CD4-positive, alpha-beta T cell (primary cell): ENCODE results near the gene RRP1B. TPM values are rescaled to one million over a fixed set of nuclear protein-coding genes. Genes with fewer than 3 reads are reported as not detected.

Experiments used
- ATAC-seq: fragments of 200-7000 bp; cut with Tn5 transposase; one replicate; pipeline ENCODE4 v1.10.0; 2022; ENCODE audit warnings: mild to moderate bottlenecking; ENCODE audit not compliant: poor library complexity
- CTCF ChIA-PET: fragments of 350-600 bp; sonication (Branson Sonifier 250); formaldehyde crosslinking; loops from one replicate; lab custom pipeline; 2021; ENCODE audit warnings: antibody characterized with exemption, inconsistent platforms; lab: Charles Lee
- POLR2A ChIA-PET: fragments of 350-600 bp; sonication (Branson Sonifier 250); formaldehyde crosslinking; loops from one replicate; lab custom pipeline; 2021; ENCODE audit warnings: antibody characterized with exemption, inconsistent platforms; lab: Charles Lee
- DNase-seq, 14 experiments: peaks; one replicate each; pipeline ENCODE4 v3.0.0-alpha.2; 2013 to 2020; ENCODE audit warnings: mixed read lengths in 2 of 14
- H3K27ac ChIP-seq, 2 donors: one replicate each; pipeline versions ENCODE4 v1.5.1 to v1.7.0; 2013; ENCODE audit warnings: low read length in 2 of 2, low read depth in 1 of 2, mild to moderate bottlenecking in 1 of 2
- H3K27me3 ChIP-seq, 2 experiments: 1 replicate in 1 of 2; 2 replicates in 1 of 2; pipeline versions ENCODE4 v1.6.1 to v1.7.0; 2013; ENCODE audit warnings: low read length in 2 of 2, control low read depth in 1 of 2, mild to moderate bottlenecking in 1 of 2, moderate library complexity in 1 of 2; ENCODE audit not compliant: insufficient read depth in 2 of 2, control insufficient read depth in 1 of 2
- H3K36me3 ChIP-seq: one replicate; pipeline ENCODE4 v1.6.1; 2013; ENCODE audit warnings: low read length, control low read depth; ENCODE audit not compliant: insufficient read depth
- H3K4me1 ChIP-seq: one replicate; pipeline ENCODE4 v1.6.1; 2013; ENCODE audit warnings: low read length, control low read depth; ENCODE audit not compliant: insufficient read depth
- H3K4me3 ChIP-seq: one replicate; pipeline ENCODE4 v1.5.1; 2013; ENCODE audit warnings: mild to moderate bottlenecking, low read length, moderate library complexity
- H3K9me3 ChIP-seq, 2 experiments: 1 replicate in 1 of 2; 2 replicates in 1 of 2; pipeline versions ENCODE4 v1.6.1 to v1.7.0; 2013; ENCODE audit warnings: low read length in 2 of 2, mild to moderate bottlenecking in 2 of 2, control low read depth in 1 of 2, moderate library complexity in 1 of 2; ENCODE audit not compliant: control insufficient read depth in 1 of 2, insufficient read depth in 1 of 2
- H3K27ac Mint-ChIP-seq: one replicate; pipeline ENCODE4 v1.8.0; 2020; ENCODE audit warnings: mixed read lengths
- H3K27me3 Mint-ChIP-seq: one replicate; pipeline ENCODE4 v1.8.0; 2021; ENCODE audit warnings: mixed read lengths
- H3K36me3 Mint-ChIP-seq: one replicate; pipeline ENCODE4 v1.8.0; 2021; ENCODE audit warnings: low read depth, mixed read lengths
- H3K4me1 Mint-ChIP-seq: one replicate; pipeline ENCODE4 v1.8.0; 2021; ENCODE audit warnings: low read depth, mixed read lengths
- H3K4me3 Mint-ChIP-seq: one replicate; pipeline ENCODE4 v1.8.0; 2020; ENCODE audit warnings: mild to moderate bottlenecking, mixed read lengths
- H3K9me3 Mint-ChIP-seq: one replicate; pipeline ENCODE4 v1.8.0; 2020; ENCODE audit warnings: mixed read lengths
- CTCF ChIP-seq: fragments of 200-600 bp; IDR thresholded peaks from one replicate; pipeline ENCODE4 v1.8.0; 2022; ENCODE audit warnings: antibody characterized with exemption, mild to moderate bottlenecking
- intact Hi-C, 2 experiments: fragments of 100-400 bp; cut with DNase I in 1 of 2; cut with micrococcal nuclease in 1 of 2; formaldehyde crosslinking; loops; one replicate each; pipeline versions ENCODE4 v1.15.1 to v1.9.0; 2023 to 2025; cut with DNase I, micrococcal nuclease
- total RNA-seq, 174 experiments: library from RNA in 2 of 174; stranded (reverse) in 2 of 174; gene quantifications; one replicate each; pipeline ENCODE4 v1.2.3 and lab custom pipeline; 2021 to 2026

RRP1B gene
- total RNA-seq, 2 experiments from 2014 or later: 18.6 to 19.2 TPM

DNA sequence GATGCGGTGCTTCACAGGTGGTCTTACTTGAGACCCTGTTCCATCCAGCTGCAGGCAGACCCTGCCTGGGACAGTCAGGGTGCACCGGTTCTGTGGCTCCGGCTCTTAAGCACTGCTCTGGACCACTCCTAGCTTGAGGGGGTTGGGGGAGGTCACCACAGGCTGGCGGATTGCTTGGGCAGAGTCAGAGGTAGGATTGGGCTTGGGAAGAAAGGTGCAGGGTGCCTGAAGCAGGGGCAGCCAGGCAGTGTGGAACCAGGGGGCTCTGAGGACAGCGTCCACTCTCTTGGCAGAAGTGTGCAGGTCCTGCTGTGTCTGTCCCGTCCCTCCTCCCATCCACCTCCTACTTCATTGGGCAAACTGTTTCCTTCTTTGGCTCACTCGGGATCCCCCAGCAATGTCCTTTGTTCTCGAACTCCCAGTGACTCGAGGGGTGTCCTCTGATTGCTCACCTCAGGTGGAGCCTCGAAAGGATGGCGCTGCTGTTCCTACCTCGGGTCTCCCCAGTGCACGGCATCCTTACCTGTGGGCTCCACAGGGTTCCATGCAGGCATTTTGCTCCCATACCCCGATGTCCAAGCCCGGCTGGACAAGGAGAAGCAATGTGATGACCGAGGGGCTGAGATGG, 61.3 kb downstream of the RRP1B start:
- Mint-ChIP-seq H3K9me3 (no peaks in the 10 kb centered on the region), H3K27ac (peak overlapping the region; percentile 71), H3K4me3 (peak overlapping the region; percentile 84), H3K4me1 (peaks cover 31% of the 10 kb centered on the region), H3K27me3 (no peaks in the 10 kb centered on the region), H3K36me3 (peaks cover 3% of the 10 kb centered on the region)
- Histone ChIP-seq H3K27me3 (no peaks in the 10 kb centered on the region), H3K4me1 (peaks cover 43% of the 10 kb centered on the region), H3K9me3 (no peaks in the 10 kb centered on the region), H3K36me3 (peaks cover 13% of the 10 kb centered on the region), H3K4me3 (peak overlapping the region; percentile 94), H3K27ac (no peak overlapping the region)
- no peak for DNase-seq
- ChIA-PET POLR2A (interaction anchor here (0.6 to 2.1 kb wide), 3 partner anchors 8 to 1110 kb away, joined by 4 to 31 read pairs (median 22); partner anchors contain the start of genes HSF2BP and RRP1B), CTCF (no interaction called here)
- ATAC-seq: no peak
- TF ChIP-seq CTCF: no peak
- intact Hi-C loops: loop anchor here in 1 of 2 experiments (5.0 to 10.0 kb wide), 3 partner anchors 57 to 244 kb away; partner anchors contain the start of gene CSTB

GRCh38 chr21:43721206-43721605, 61.8 kb downstream of the RRP1B start:
- Mint-ChIP-seq H3K4me1 (peaks cover 35% of the 10 kb centered on the region), H3K27me3 (no peaks in the 10 kb centered on the region), H3K4me3 (peak overlapping the region; percentile 84), H3K36me3 (peaks cover 8% of the 10 kb centered on the region), H3K9me3 (no peaks in the 10 kb centered on the region), H3K27ac (peak overlapping the region; percentile 71)
- DNase-seq (no peak), ATAC-seq (no peak)
- no peaks in the 10 kb centered on the region for H3K27me3 ChIP-seq
- peaks cover 13% of the 10 kb centered on the region for H3K36me3 ChIP-seq
- H3K4me3 ChIP-seq: no peak overlapping the region
- TF ChIP-seq CTCF: no peak
- no peak overlapping the region for H3K27ac ChIP-seq
- H3K9me3 ChIP-seq: no peaks in the 10 kb centered on the region
- POLR2A ChIA-PET: interaction anchor here (1.3 kb wide), 1 partner anchor 747 kb away, joined by 3 read pairs; the partner anchor contains the start of gene PKNOX1
- H3K4me1 ChIP-seq: peaks cover 48% of the 10 kb centered on the region
- intact Hi-C loops: loop anchor here in 1 of 2 experiments (5.0 to 10.0 kb wide), 3 partner anchors 56 to 244 kb away; partner anchors contain the start of gene CSTB
- CTCF ChIA-PET: no interaction called here

GRCh38 chr21:43721939-43722338, 62.6 kb downstream of the RRP1B start:
- no peak overlapping the region for H3K4me3 ChIP-seq
- DNase-seq: no peak
- Mint-ChIP-seq H3K4me1 (peaks cover 41% of the 10 kb centered on the region), H3K27me3 (no peaks in the 10 kb centered on the region), H3K9me3 (no peaks in the 10 kb centered on the region), H3K27ac (peak overlapping the region; percentile 49), H3K4me3 (peak overlapping the region; percentile 84), H3K36me3 (peaks cover 11% of the 10 kb centered on the region)
- H3K36me3 ChIP-seq: peaks cover 13% of the 10 kb centered on the region
- no peak for ATAC-seq
- H3K27me3 ChIP-seq: no peaks in the 10 kb centered on the region
- TF ChIP-seq CTCF: no peak
- intact Hi-C loops: loop anchor here in 1 of 2 experiments (5.0 to 10.0 kb wide), 3 partner anchors 55 to 243 kb away; partner anchors contain the start of gene CSTB
- ChIA-PET POLR2A (interaction anchor here (1.3 kb wide), 1 partner anchor 748 kb away, joined by 3 read pairs; the partner anchor contains the start of gene PKNOX1), CTCF (no interaction called here)
- no peaks in the 10 kb centered on the region for H3K9me3 ChIP-seq
- peaks cover 55% of the 10 kb centered on the region for H3K4me1 ChIP-seq
- no peak overlapping the region for H3K27ac ChIP-seq
